Pulmonary artery endothelial cell (primary cell): Measurements from ENCODE around the gene SYCE3. TPM values are rescaled to one million over a fixed set of nuclear protein-coding genes. Genes with fewer than 3 reads are reported as not detected.

Experiments used
- DNase-seq: peaks from one replicate; pipeline ENCODE4 v3.0.0-alpha.2; 2011; ENCODE audit warnings: low read depth, low spot score
- total RNA-seq: library from RNA; depleted of rRNA; stranded (reverse); fragments of >200 nt; gene quantifications from 2 replicates; pipeline ENCODE4 v1.2.3, GENCODE V29; 2014

SYCE3 gene
- total RNA-seq, 1 donor from 2014 or later, result not detected

GRCh38 chr22:50576806-50577696 lies 14.3 kb upstream of the SYCE3 start:
- no peak for DNase-seq

GRCh38 chr22:50576070-50576469 lies 13.4 kb upstream of the SYCE3 start:
- peak; percentile 19 for DNase-seq

- DNase-seq, result no peak
These were observed 12.8 kb upstream of the SYCE3 start for GRCh38 chr22:50575426-50575941.

GRCh38 chr22:50574383-50574755 lies 11.7 kb upstream of the SYCE3 start:
- no peak for DNase-seq

GRCh38 chr22:50573491-50574382 lies 11.0 kb upstream of the SYCE3 start:
- DNase-seq, result no peak

- DNase-seq, result no peak
These were observed 10.2 kb upstream of the SYCE3 start for GRCh38 chr22:50572965-50573364.

- no peak for DNase-seq
These were observed 8.8 kb upstream of the SYCE3 start for GRCh38 chr22:50571264-50572175.

- no peak for DNase-seq
These were observed 8.1 kb upstream of the SYCE3 start for GRCh38 chr22:50570861-50571260.

GRCh38 chr22:50569896-50570535 lies 7.3 kb upstream of the SYCE3 start:
- DNase-seq, result no peak

- DNase-seq, result no peak
These were observed 6.3 kb upstream of the SYCE3 start for GRCh38 chr22:50569041-50569459.

GRCh38 chr22:50568626-50569025 lies 5.9 kb upstream of the SYCE3 start:
- no peak for DNase-seq

- DNase-seq, result no peak
These were observed 5.1 kb upstream of the SYCE3 start for GRCh38 chr22:50567721-50568252.

DNA sequence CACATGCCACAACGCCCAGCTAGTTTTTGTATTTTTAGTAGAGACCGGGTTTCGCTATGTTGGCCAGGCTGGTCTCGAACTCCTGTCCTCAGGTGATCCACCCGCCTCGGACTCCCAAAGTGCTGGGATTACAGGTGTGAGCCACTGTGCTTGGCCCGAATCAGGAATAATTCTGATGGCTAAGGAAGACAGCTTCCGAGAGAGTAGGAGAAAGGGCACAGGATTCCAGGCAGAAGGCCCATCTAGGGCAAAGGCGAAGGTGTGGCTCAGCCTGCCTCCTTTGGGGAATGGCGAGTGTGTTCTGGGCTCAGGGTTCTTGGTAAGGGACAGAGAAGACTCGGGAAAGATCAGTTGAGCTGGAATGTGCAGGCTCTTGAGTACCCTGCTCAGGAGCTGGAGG lies 1.6 kb upstream of the SYCE3 start:
- DNase-seq, result no peak

DNA sequence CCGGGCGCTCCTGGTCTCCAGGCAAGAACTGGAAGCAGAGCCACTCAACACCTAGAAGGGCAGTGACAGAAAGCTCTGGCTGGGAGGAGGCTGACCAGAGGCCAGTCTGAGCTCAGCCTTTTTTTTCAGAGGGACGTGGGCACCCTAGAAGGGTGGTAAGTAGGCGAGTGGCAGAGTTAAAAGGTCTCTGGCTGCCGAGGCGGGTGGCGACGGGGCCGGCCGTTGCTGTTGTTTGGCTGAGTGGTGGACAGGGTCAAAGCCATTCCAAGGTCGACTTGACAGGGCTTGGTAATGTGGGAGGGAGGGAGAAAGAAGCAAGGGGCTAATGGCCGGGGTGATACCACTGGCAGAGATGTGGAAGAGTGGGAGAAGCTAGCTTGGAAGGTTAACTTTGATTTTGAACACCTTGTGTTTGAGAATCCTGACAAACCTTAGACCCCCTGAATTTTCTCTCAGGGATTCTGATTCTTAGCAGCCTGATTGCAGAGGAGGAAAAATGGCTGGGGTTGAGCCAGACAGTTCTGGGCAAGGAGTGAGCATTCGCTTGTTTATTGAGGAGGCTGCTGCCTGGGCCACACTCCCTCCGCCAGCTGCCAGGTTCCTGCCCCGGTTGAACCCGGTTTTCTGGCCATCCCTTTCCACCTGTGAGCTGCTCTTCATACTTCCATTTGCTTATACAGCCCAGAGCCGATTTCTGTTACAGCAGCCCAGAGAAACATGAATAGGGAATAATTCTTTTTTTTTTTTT lies 868 bp upstream of the SYCE3 start:
- no peak for DNase-seq

GRCh38 chr22:50561401-50562358 lies 1.0 kb downstream of the SYCE3 start:
- no peak for DNase-seq

- DNase-seq, result no peak
These were observed 2.7 kb downstream of the SYCE3 start for GRCh38 chr22:50560034-50560433.

GRCh38 chr22:50556703-50557102 lies 6.0 kb downstream of the SYCE3 start:
- no peak for DNase-seq

GRCh38 chr22:50553310-50553709 lies 9.4 kb downstream of the SYCE3 start:
- DNase-seq, result no peak
